HFFc6 (cell line): Measurements from ENCODE around the gene VWF. TPM values are rescaled to one million over a fixed set of nuclear protein-coding genes. Genes with fewer than 3 reads are reported as not detected.
A peak's percentile ranks its signal among the peaks of the same experiment; 100 is the strongest.

Experiments used
- DNase-seq: peaks from one replicate; pipeline ENCODE4 v3.0.0-alpha.2; 2018
- H3K27ac Mint-ChIP-seq: 2 replicates; pipeline ENCODE4 v1.8.0; 2020; ENCODE audit warnings: mild to moderate bottlenecking, mixed read lengths
- H3K27me3 Mint-ChIP-seq: 2 replicates; pipeline ENCODE4 v1.8.0; 2021; ENCODE audit warnings: mild to moderate bottlenecking, moderate library complexity, mixed read lengths; ENCODE audit not compliant: insufficient read depth
- H3K36me3 Mint-ChIP-seq: 2 replicates; pipeline ENCODE4 v1.8.0; 2021; ENCODE audit warnings: low read depth, mixed read lengths
- H3K4me1 Mint-ChIP-seq: 2 replicates; pipeline ENCODE4 v1.8.0; 2020; ENCODE audit warnings: low read depth, mixed read lengths
- H3K4me3 Mint-ChIP-seq: 2 replicates; pipeline ENCODE4 v1.8.0; 2020; ENCODE audit warnings: mild to moderate bottlenecking, moderate library complexity, mixed read lengths
- H3K9me3 Mint-ChIP-seq: 2 replicates; pipeline ENCODE4 v1.8.0; 2020; ENCODE audit warnings: mild to moderate bottlenecking, mixed read lengths
- CTCF ChIP-seq: fragments of 200-600 bp; sonication (generic); IDR thresholded peaks from 2 replicates; pipeline ENCODE4 v1.5.0; 2021; ENCODE audit warnings: antibody characterized with exemption, mild to moderate bottlenecking
- total RNA-seq, 6 experiments: library from RNA; stranded (reverse); fragmentation: NEBNext Ultra II Directional; extraction: Animal tissue kit (Norgen Biotek cat#: 25700); gene quantifications; 2 replicates in 1 of 6; 3 replicates in 5 of 6; pipeline ENCODE4 v1.2.3, GENCODE V29; 2021

The VWF gene
- total RNA-seq, 6 experiments from 2014 or later, result 0.02 to 0.25 (median 0.10) TPM

- peaks cover 50% of the 10 kb centered on the region for H3K4me1 Mint-ChIP-seq
- peak overlapping the region; percentile 6 for H3K27ac Mint-ChIP-seq
- H3K36me3 Mint-ChIP-seq, result no peaks in the 10 kb centered on the region
- DNase-seq, result peak; percentile 31
- no peaks in the 10 kb centered on the region for H3K9me3 Mint-ChIP-seq
- no peak for TF ChIP-seq CTCF
- peaks cover 2% of the 10 kb centered on the region for H3K27me3 Mint-ChIP-seq
- H3K4me3 Mint-ChIP-seq, result peak overlapping the region; percentile 27
Measured at GRCh38 chr12:6084261-6084968, 40.1 kb downstream of the VWF start.

GRCh38 chr12:6083601-6084000 lies 40.9 kb downstream of the VWF start:
- Mint-ChIP-seq H3K4me3 (no peak overlapping the region), H3K27me3 (peaks cover 2% of the 10 kb centered on the region), H3K4me1 (peaks cover 42% of the 10 kb centered on the region), H3K9me3 (no peaks in the 10 kb centered on the region), H3K36me3 (no peaks in the 10 kb centered on the region), H3K27ac (no peak overlapping the region)
- no peak for DNase-seq
- no peak for TF ChIP-seq CTCF

GRCh38 chr12:6082613-6083012 lies 41.9 kb downstream of the VWF start:
- peaks cover 40% of the 10 kb centered on the region for H3K4me1 Mint-ChIP-seq
- DNase-seq, result no peak
- no peaks in the 10 kb centered on the region for H3K36me3 Mint-ChIP-seq
- no peak overlapping the region for H3K4me3 Mint-ChIP-seq
- H3K9me3 Mint-ChIP-seq, result no peaks in the 10 kb centered on the region
- H3K27ac Mint-ChIP-seq, result no peak overlapping the region
- no peak for TF ChIP-seq CTCF
- peaks cover 2% of the 10 kb centered on the region for H3K27me3 Mint-ChIP-seq

- H3K9me3 Mint-ChIP-seq, result no peaks in the 10 kb centered on the region
- H3K4me3 Mint-ChIP-seq, result no peak overlapping the region
- no peak for DNase-seq
Measured at GRCh38 chr12:6080149-6081045, 44.1 kb downstream of the VWF start.

More at GRCh38 chr12:6080149-6081045, 44.1 kb downstream of the VWF start:
- peaks cover 27% of the 10 kb centered on the region for H3K4me1 Mint-ChIP-seq
- no peak for TF ChIP-seq CTCF
- no peak overlapping the region for H3K27ac Mint-ChIP-seq
- H3K27me3 Mint-ChIP-seq, result peaks cover 2% of the 10 kb centered on the region
- H3K36me3 Mint-ChIP-seq, result no peaks in the 10 kb centered on the region
